K562 (cell line): ENCODE results near the gene ABI3BP. TPM values are rescaled to one million over a fixed set of nuclear protein-coding genes. Genes with fewer than 3 reads are reported as not detected.

Source experiments
- ATAC-seq: fragments of 200-7000 bp; cut with Tn5 transposase; 3 replicates; pipeline ENCODE4 v1.9.1; 2020; ENCODE audit warnings: moderate library complexity
- BruUV-seq: library from RNA; stranded (reverse); fragments of 400-500 nt; replicated peaks from 2 replicates; lab custom pipeline; 2021; lab: Mats Ljungman, UMichigan
- CTCF ChIA-PET: fragments of 300-600 bp; formaldehyde crosslinking; extraction: SDS; loops from one replicate; lab custom pipeline; 2021; ENCODE audit warnings: low intra/inter-chr PET ratio; lab: Yijun Ruan, JAX
- POLR2A ChIA-PET: fragments of 300-600, 350-650 bp; sonication (Branson Sonifier 250); formaldehyde crosslinking; extraction: SDS; loops from one replicate; lab custom pipeline; 2021; ENCODE audit warnings: antibody characterized with exemption, inconsistent platforms; lab: Yijun Ruan, JAX
- DNase-seq, 4 experiments: peaks; one replicate each; pipeline versions ENCODE4 v3.0.0 to v3.0.0-alpha.2; 2011 to 2018; ENCODE audit warnings: low spot score in 3 of 4, mixed read lengths in 3 of 4; ENCODE audit errors: extremely low read depth in 1 of 4
- FAIRE-seq: peaks from 2 replicates; lab custom pipeline; 2011; peaks lifted over from hg19 to GRCh38; lab: Jason Lieb, UNC
- H2AFZ ChIP-seq: 2 replicates; pipeline ENCODE4 v1.6.0; 2011; ENCODE audit warnings: low read depth, low read length, control low read depth, inconsistent platforms
- H3K27ac ChIP-seq: fragments of 200-600 bp; 3 replicates; pipeline ENCODE4 v1.8.0; 2011; ENCODE audit warnings: low read depth, mild to moderate bottlenecking, control low read depth, inconsistent platforms, low read length, moderate library complexity, mixed read lengths; ENCODE audit errors: extremely low read depth
- H3K27me3 ChIP-seq, 2 experiments: fragments of 300-600 bp in 1 of 2; 2 replicates in 1 of 2; 3 replicates in 1 of 2; pipeline versions ENCODE4 v1.6.0 to v1.8.0; 2011; ENCODE audit warnings: inconsistent platforms in 2 of 2, low read length in 2 of 2, mild to moderate bottlenecking in 1 of 2, mixed read lengths in 1 of 2, moderate library complexity in 1 of 2; ENCODE audit not compliant: control insufficient read depth in 2 of 2, insufficient read depth in 2 of 2
- H3K36me3 ChIP-seq: fragments of 300-600 bp; 3 replicates; pipeline ENCODE4 v1.8.0; 2011; ENCODE audit warnings: mild to moderate bottlenecking, low read length, inconsistent platforms; ENCODE audit not compliant: control insufficient read depth, insufficient read depth
- H3K4me1 ChIP-seq, 2 experiments: fragments of 200-600 bp in 1 of 2; replicated peaks in 1 of 2; 2 replicates in 1 of 2; 3 replicates in 1 of 2; pipeline versions ENCODE4 v1.5.1 to v1.8.0; 2011; ENCODE audit warnings: inconsistent platforms in 2 of 2, low read length in 2 of 2, mild to moderate bottlenecking in 1 of 2, mixed read lengths in 1 of 2, moderate library complexity in 1 of 2; ENCODE audit not compliant: control insufficient read depth in 2 of 2, insufficient read depth in 2 of 2
- H3K4me2 ChIP-seq: 2 replicates; pipeline ENCODE4 v1.6.1; 2011; ENCODE audit warnings: low read length, control low read depth, inconsistent platforms, mixed read lengths; ENCODE audit not compliant: insufficient read depth
- H3K4me3 ChIP-seq: fragments of 200-600 bp; sonication (generic), shearing (Covaris generic); 2 replicates; pipeline ENCODE4 v1.5.1; 2016; ENCODE audit warnings: control low read depth, inconsistent platforms
- H3K79me2 ChIP-seq: fragments of 200-600 bp; 3 replicates; pipeline ENCODE4 v1.8.0; 2011; ENCODE audit warnings: low read length, inconsistent platforms; ENCODE audit not compliant: control insufficient read depth, insufficient read depth
- H3K9ac ChIP-seq, 2 experiments: 2 replicates each; pipeline versions ENCODE4 v1.6.0 to v1.6.1; 2011; ENCODE audit warnings: low read depth in 2 of 2, low read length in 2 of 2, control low read depth in 1 of 2, inconsistent platforms in 1 of 2, mild to moderate bottlenecking in 1 of 2, mixed read lengths in 1 of 2; ENCODE audit not compliant: insufficient read depth in 1 of 2
- H3K9me1 ChIP-seq: one replicate; pipeline ENCODE4 v1.6.0; 2011; ENCODE audit warnings: inconsistent platforms, mild to moderate bottlenecking, low read length, moderate library complexity; ENCODE audit not compliant: control insufficient read depth, insufficient read depth
- H3K9me3 ChIP-seq: replicated peaks from 2 replicates; pipeline ENCODE4 v1.5.1; 2011; ENCODE audit warnings: low read depth, low read length, inconsistent platforms; ENCODE audit not compliant: control insufficient read depth, insufficient read depth
- H4K20me1 ChIP-seq: replicated peaks from 2 replicates; pipeline ENCODE4 v1.6.1; 2011; ENCODE audit warnings: low read length, inconsistent platforms, mixed read lengths; ENCODE audit not compliant: control insufficient read depth, insufficient read depth
- ARID2 ChIP-seq: fragments of 450-650 bp; IDR thresholded peaks from 2 replicates; pipeline ENCODE4 v1.6.1; 2017; ENCODE audit warnings: antibody characterized with exemption, mild to moderate bottlenecking
- CAMTA2 ChIP-seq: fragments of 250-450 bp; sonication (Bioruptor Pico); conservative IDR thresholded peaks from 2 replicates; pipeline ENCODE4 v1.5.1; 2022
- ETV6 ChIP-seq, 3 experiments: fragments of 150-350 bp in 1 of 3; sonication (generic) in 1 of 3; formaldehyde crosslinking in 1 of 3; IDR thresholded peaks; 2 replicates each; pipeline versions ENCODE4 v1.6.1 to v1.8.0; 2014 to 2022; ENCODE audit warnings: borderline replicate concordance in 2 of 3, low read depth in 2 of 3, antibody characterized with exemption in 1 of 3, low read length in 1 of 3, mild to moderate bottlenecking in 1 of 3, missing genetic modification reagents in 1 of 3
- MEF2A ChIP-seq: IDR thresholded peaks from 2 replicates; pipeline ENCODE4 v1.6.1; 2011; ENCODE audit warnings: low read depth, mild to moderate bottlenecking, low read length, moderate library complexity; ENCODE audit not compliant: control insufficient read depth
- NFRKB ChIP-seq: fragments of 450-650 bp; IDR thresholded peaks from 2 replicates; pipeline ENCODE4 v1.6.1; 2016; ENCODE audit warnings: low read depth
- STAG1 ChIP-seq: sonication (generic); formaldehyde crosslinking; IDR thresholded peaks from 2 replicates; pipeline ENCODE4 v1.5.0; 2020; ENCODE audit warnings: missing genetic modification reagents, borderline replicate concordance
- TGIF2 ChIP-seq: sonication (generic); formaldehyde crosslinking; IDR thresholded peaks from 2 replicates; pipeline ENCODE4 v1.8.1; 2022; ENCODE audit warnings: mild to moderate bottlenecking, missing genetic modification reagents, moderate library complexity
- ZC3H11A ChIP-seq: IDR thresholded peaks from 2 replicates; pipeline ENCODE4 v1.6.1; 2012; ENCODE audit warnings: low read depth, low read length, improper control_type of control experiment
- WGBS: fragments of 100-300 bp; shearing (Covaris generic); methylation state at CpG from one replicate; pipeline ENCODE4 v1.1.6; 2016; ENCODE audit warnings: low coverage, mixed read lengths; ENCODE audit not compliant: insufficient coverage; ENCODE audit errors: missing lambda C conversion rate; 5-methylcytosine and 5-hydroxymethylcytosine counted together
- in situ Hi-C: fragments of 300-500 bp; cut with MboI; formaldehyde crosslinking; loops from 4 replicates; pipeline ENCODE4 v1.15.0; 2018; ENCODE audit warnings: inconsistent platforms, mixed read lengths
- intact Hi-C: fragments of 100-400 bp; cut with micrococcal nuclease; formaldehyde crosslinking; loops from 2 replicates; pipeline ENCODE4 v1.14.2; 2022
- polyA plus RNA-seq, 8 experiments: library from polyadenylated mRNA; depleted of rRNA in 4 of 8; stranded (reverse) in 5 of 8; unstranded in 3 of 8; fragments of >200 nt; fragmentation: Nextera tagmentation in 2 of 8; fragmentation: Illumina TruSeq in 1 of 8; extraction: Ambion mirVana in 2 of 8; extraction: Trizol in 1 of 8; gene quantifications; 2 replicates each; pipeline versions ENCODE4 v1.2.1 to v1.2.3, GENCODE V29; 2011 to 2014; ENCODE audit warnings: inconsistent platforms in 1 of 8, missing spikeins in 1 of 8
- total RNA-seq, 7 experiments: library from RNA; depleted of rRNA in 6 of 7; stranded (reverse); fragments of >200 nt in 6 of 7; fragmentation: Illumina TruSeq in 2 of 7; extraction: Trizol in 2 of 7; gene quantifications; 2 replicates each; pipeline versions ENCODE4 v1.2.1 to v1.2.3, GENCODE V29; 2011 to 2021; ENCODE audit warnings: low replicate concordance in 1 of 7

ABI3BP gene
- total and polyA plus RNA-seq, 9 of the 15 experiments (the other 6 are each of a cell fraction or from before 2014, with no cell fraction given) = 0.01 to 0.24 (median 0.06) TPM; not detected in 5

DNA sequence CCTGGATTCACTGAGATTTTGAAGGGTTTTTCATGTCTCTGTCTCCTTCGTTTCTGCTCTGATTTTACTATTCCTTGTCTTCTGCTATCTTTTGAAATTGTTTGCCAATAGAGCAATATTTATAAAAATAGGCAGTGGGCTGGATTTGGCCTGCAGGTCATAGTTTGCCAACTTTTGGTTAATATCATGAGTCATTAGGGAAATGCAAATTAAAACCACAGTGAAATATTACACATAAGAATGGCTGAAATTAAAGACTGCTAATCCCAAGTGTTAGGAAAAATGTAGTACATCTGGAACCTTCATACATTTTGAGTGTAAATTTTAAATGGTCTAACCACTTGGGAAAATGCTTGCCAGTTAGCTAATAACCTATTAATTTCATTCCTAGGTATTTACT is 56.3 kb downstream of the ABI3BP start:
- WGBS = 0% methylated on average over 1 of the region's 1 CpG
- Histone ChIP-seq H3K79me2 (no peaks in the 10 kb centered on the region), H3K36me3 (no peaks in the 10 kb centered on the region), H3K9me3 (no peaks in the 10 kb centered on the region), H3K9ac (no peak overlapping the region), H3K27me3 (no peaks in the 10 kb centered on the region), H3K4me1 (no peaks in the 10 kb centered on the region), H2AFZ (no peak overlapping the region), H3K4me2 (no peak overlapping the region), H4K20me1 (no peaks in the 10 kb centered on the region), H3K4me3 (no peak overlapping the region), H3K9me1 (no peaks in the 10 kb centered on the region), H3K27ac (no peak overlapping the region)
- intact Hi-C loops (no loop called here), in situ Hi-C loops (no loop called here)
- no TSS peak for BruUV-seq
- ATAC-seq (no peak), FAIRE-seq (no peak), DNase-seq (no peak)
- ChIA-PET CTCF (no interaction called here), POLR2A (no interaction called here)
- no peak for TF ChIP-seq MEF2A
- TF ChIP-seq NFRKB = no peak
- no peak for TF ChIP-seq STAG1 (CRISPR knock-in tag)
- TF ChIP-seq ETV6 (IDR thresholded peaks at IDR 0.05; ENCODE audit: borderline replicate concordance in 1 of 2, low read depth in 2 of 2, low read length in 1 of 2) = no peak
- no peak for TF ChIP-seq ETV6 (CRISPR knock-in tag; IDR thresholded peaks at IDR 0.05; ENCODE audit: borderline replicate concordance)
- no peak for TF ChIP-seq ZC3H11A
- TF ChIP-seq CAMTA2 (CRISPR knock-in tag) = no peak
- TF ChIP-seq TGIF2 (CRISPR knock-in tag) = no peak
- TF ChIP-seq ARID2 = no peak
